Vagina (tissue), 2 donors: ENCODE data around the gene IFT80. TPM values are rescaled to one million over a fixed set of nuclear protein-coding genes. Genes with fewer than 3 reads are reported as not detected.

Experiments
- DNase-seq, 2 donors: peaks; one replicate each; pipeline ENCODE4 v3.0.0-alpha.2; 2017; ENCODE audit errors: extremely low spot score in 2 of 2
- H3K27ac ChIP-seq: fragments of 200-600 bp; sonication (generic); one replicate; pipeline ENCODE4 v1.5.1; 2019
- H3K27me3 ChIP-seq: fragments of 200-600 bp; sonication (generic); one replicate; pipeline ENCODE4 v1.5.1; 2019
- H3K36me3 ChIP-seq, 2 donors: fragments of 200-600 bp; sonication (generic); one replicate each; pipeline ENCODE4 v1.5.1; 2017 to 2019
- H3K4me1 ChIP-seq: fragments of 200-600 bp; sonication (generic); one replicate; pipeline ENCODE4 v1.5.1; 2019
- H3K4me3 ChIP-seq, 2 donors: fragments of 200-600 bp; sonication (generic); 1 replicate in 1 of 2; 2 replicates in 1 of 2; pipeline ENCODE4 v1.5.1; 2016 to 2019
- H3K9me3 ChIP-seq: fragments of 200-600 bp; sonication (generic); one replicate; pipeline ENCODE4 v1.5.1; 2019
- POLR2A ChIP-seq, 2 donors: fragments of 450-650 bp; IDR thresholded peaks; one replicate each; pipeline ENCODE4 v1.6.1; 2017; ENCODE audit warnings: antibody characterized with exemption in 2 of 2, mild to moderate bottlenecking in 2 of 2, moderate library complexity in 2 of 2
- POLR2AphosphoS5 ChIP-seq, 2 donors: sonication (generic); formaldehyde crosslinking; IDR thresholded peaks; one replicate each; pipeline ENCODE4 v1.9.0; 2017; ENCODE audit warnings: antibody characterized with exemption in 2 of 2, mild to moderate bottlenecking in 2 of 2, low read depth in 1 of 2; ENCODE audit not compliant: insufficient read depth in 1 of 2
- intact Hi-C: fragments of 100-400 bp; cut with DNase I; formaldehyde crosslinking; loops from one replicate; pipeline ENCODE4 v1.15.1; 2023
- total RNA-seq: library from RNA; depleted of rRNA; stranded (reverse); fragments of >200 nt; gene quantifications from one replicate; pipeline ENCODE4 v1.2.3, GENCODE V29; 2016
- TF ChIP-seq, protein P1 (sequence below), 3 experiments: fragments of 450-650 bp in 2 of 3; fragments of 200-600 bp in 1 of 3; sonication (generic) in 1 of 3; IDR thresholded peaks; one replicate each; pipeline ENCODE4 v1.5.1; 2017 to 2019; ENCODE audit warnings: antibody characterized with exemption in 3 of 3, mild to moderate bottlenecking in 2 of 3, moderate library complexity in 2 of 3

Gene IFT80
- 8.3 TPM for total RNA-seq

DNA sequence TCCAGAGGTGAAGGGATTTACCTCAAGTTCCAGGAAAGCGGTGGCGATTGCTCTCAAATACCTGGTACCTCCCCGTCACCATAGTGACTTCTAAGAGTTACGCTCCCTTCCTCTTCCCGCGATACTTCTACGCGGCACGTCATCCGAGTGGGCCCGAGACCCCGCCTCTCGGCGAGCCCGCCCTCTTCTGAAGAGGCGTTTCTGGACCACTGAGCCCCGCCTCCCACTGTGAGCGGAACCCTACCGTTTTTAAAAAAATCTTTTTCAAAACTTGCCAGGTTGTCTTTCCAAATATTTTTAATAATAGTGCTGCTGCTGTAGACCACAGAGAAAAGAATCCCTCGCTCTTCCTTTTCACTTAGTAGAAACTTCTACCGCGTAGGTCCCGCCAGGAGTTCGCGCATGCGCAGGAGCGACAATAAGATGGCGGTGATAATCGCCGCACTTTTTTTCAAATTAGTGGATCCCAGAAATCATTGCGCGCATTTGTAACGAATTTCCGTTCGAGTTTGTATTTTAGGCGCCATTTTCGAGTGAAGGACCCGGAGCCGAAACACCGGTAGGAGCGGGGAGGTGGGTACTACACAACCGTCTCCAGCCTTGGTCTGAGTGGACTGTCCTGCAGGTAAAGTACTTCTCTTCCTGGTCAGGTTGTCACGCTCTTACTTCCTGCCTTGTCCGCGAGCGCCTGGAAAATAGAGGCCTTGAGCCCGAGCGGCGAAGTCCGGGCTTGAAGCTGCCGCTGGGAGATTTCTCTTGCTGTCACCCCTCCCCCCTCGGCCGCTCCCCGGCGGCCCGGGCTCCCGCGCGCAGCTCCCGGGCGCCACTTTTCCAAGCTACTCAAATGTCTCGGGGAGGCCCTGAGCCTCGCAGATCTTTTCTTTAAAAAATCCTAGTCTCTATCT lies at the start of gene IFT80, which contains the start of gene SMC4:
TSS of gene IFT80 (minus strand) at position 101 of the 905 bp plus-strand sequence. CDS start 14,625 bp downstream, outside the sequence.
TSS of gene SMC4 (plus strand) at position 526 of the 905 bp plus-strand sequence. CDS start 1,177 bp downstream, outside the sequence.
- H3K9me3 ChIP-seq = no peaks in the 10 kb centered on the region
- peak; percentile 74 to 99 for TF ChIP-seq POLR2AphosphoS5 (IDR thresholded peaks at IDR 0.05; ENCODE audit: insufficient read depth in 1 of 2, low read depth in 1 of 2)
- TF ChIP-seq, protein P1, sequence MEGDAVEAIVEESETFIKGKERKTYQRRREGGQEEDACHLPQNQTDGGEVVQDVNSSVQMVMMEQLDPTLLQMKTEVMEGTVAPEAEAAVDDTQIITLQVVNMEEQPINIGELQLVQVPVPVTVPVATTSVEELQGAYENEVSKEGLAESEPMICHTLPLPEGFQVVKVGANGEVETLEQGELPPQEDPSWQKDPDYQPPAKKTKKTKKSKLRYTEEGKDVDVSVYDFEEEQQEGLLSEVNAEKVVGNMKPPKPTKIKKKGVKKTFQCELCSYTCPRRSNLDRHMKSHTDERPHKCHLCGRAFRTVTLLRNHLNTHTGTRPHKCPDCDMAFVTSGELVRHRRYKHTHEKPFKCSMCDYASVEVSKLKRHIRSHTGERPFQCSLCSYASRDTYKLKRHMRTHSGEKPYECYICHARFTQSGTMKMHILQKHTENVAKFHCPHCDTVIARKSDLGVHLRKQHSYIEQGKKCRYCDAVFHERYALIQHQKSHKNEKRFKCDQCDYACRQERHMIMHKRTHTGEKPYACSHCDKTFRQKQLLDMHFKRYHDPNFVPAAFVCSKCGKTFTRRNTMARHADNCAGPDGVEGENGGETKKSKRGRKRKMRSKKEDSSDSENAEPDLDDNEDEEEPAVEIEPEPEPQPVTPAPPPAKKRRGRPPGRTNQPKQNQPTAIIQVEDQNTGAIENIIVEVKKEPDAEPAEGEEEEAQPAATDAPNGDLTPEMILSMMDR (IDR thresholded peaks at IDR 0.05) = no peak
- TF ChIP-seq POLR2A (IDR thresholded peaks at IDR 0.05) = peak in 1 of 2 donors; percentile 57
- H3K27me3 ChIP-seq = no peaks in the 10 kb centered on the region
- DNase-seq = peak; percentile 96
- peak within 1 kb of the TSS; percentile 97 for H3K27ac ChIP-seq
- intact Hi-C loops = no loop called here
- peaks cover 35% of the 10 kb centered on the region for H3K4me1 ChIP-seq
- H3K4me3 ChIP-seq = peak within 1 kb of the TSS; percentile 78 to 91
- H3K36me3 ChIP-seq = no peaks in the 10 kb centered on the region

DNA sequence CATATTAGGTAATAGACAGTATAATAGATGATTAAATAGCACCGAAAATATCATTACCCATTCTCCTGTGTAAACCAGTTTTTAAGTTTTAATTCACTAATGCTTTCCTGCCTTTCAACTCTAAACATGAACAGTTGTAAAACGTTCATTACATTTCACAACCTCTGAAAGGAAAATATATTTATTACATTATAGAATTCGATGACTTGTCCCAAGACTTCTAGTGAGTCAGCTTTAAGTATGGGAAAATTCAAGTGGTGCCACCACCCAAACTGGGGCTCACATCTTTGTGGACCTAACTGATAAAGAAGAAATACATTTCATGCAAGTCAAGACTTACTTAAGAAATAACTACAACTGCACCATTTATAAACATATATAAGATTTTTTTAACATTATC lies 48.5 kb upstream of the IFT80 start:
- H3K36me3 ChIP-seq = no peaks in the 10 kb centered on the region
- DNase-seq = no peak
- no peaks in the 10 kb centered on the region for H3K27me3 ChIP-seq
- no peak overlapping the region for H3K27ac ChIP-seq
- H3K4me1 ChIP-seq = peaks cover 14% of the 10 kb centered on the region
- intact Hi-C loops = no loop called here
- H3K4me3 ChIP-seq = no peak overlapping the region
- no peaks in the 10 kb centered on the region for H3K9me3 ChIP-seq
- TF ChIP-seq, protein P1 (IDR thresholded peaks at IDR 0.05) = no peak
- TF ChIP-seq POLR2A (IDR thresholded peaks at IDR 0.05) (no peak), POLR2AphosphoS5 (IDR thresholded peaks at IDR 0.05; ENCODE audit: insufficient read depth in 1 of 2, low read depth in 1 of 2) (no peak)

DNA sequence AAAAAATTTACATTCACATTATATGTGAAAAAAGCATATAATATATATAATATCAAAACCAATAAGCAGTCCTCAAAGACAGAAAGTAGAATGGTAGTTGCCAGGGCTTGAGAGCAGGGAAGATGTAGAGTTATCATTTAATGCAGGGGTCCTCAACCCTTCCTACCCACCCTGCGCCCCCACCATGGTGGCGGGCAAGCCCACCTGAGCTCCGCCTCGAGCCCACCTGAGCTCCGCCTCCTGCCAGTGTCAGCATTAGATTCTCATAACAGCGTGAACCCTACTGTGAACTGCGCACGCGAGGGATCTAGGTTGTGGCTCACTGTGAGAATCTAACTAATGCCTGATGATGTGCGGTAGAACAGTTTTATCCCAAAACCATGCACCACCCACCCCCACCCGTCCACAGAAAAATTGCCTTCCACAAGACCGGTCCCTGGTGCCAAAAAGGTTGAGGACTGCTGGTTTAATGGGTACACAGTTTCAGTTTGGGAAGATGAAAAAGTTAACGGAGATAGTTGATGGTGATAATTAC lies 47.6 kb upstream of the IFT80 start:
- H3K9me3 ChIP-seq = no peaks in the 10 kb centered on the region
- intact Hi-C loops = no loop called here
- no peak for DNase-seq

DNA sequence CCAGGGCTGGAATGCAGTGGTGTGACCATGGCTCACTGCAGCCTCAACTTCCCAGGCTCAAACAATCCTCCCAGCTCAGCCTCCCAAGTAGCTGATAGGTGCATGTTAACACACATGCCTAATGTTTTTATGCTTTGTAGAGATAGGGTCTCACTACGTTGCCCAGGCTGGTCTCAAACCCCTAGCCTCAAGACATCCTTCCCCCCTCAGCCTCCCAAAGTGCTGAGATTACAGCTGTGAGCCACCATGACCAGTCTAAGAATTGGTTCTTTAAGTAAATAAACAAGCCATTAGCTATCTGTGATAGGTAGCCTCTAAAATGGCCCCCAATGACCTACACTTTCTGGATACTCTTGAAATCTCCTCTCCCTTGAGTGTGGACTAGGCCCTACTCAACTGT lies 46.8 kb upstream of the IFT80 start:
- no peaks in the 10 kb centered on the region for H3K27me3 ChIP-seq
- no peak for DNase-seq
- H3K36me3 ChIP-seq = no peaks in the 10 kb centered on the region
- peaks cover 14% of the 10 kb centered on the region for H3K4me1 ChIP-seq
- no peak overlapping the region for H3K4me3 ChIP-seq
- intact Hi-C loops = no loop called here
- TF ChIP-seq, protein P1 (IDR thresholded peaks at IDR 0.05) = no peak
- TF ChIP-seq POLR2A (IDR thresholded peaks at IDR 0.05) = no peak
- no peak for TF ChIP-seq POLR2AphosphoS5 (IDR thresholded peaks at IDR 0.05; ENCODE audit: insufficient read depth in 1 of 2, low read depth in 1 of 2)
- no peak overlapping the region for H3K27ac ChIP-seq
- H3K9me3 ChIP-seq = no peaks in the 10 kb centered on the region

More for the DNA sequence above, 47.6 kb upstream of the IFT80 start:
- Histone ChIP-seq H3K27ac (no peak overlapping the region), H3K36me3 (no peaks in the 10 kb centered on the region), H3K4me1 (peaks cover 14% of the 10 kb centered on the region), H3K4me3 (no peak overlapping the region), H3K27me3 (no peaks in the 10 kb centered on the region)
- TF ChIP-seq POLR2AphosphoS5 (IDR thresholded peaks at IDR 0.05; ENCODE audit: insufficient read depth in 1 of 2, low read depth in 1 of 2) = no peak

DNA sequence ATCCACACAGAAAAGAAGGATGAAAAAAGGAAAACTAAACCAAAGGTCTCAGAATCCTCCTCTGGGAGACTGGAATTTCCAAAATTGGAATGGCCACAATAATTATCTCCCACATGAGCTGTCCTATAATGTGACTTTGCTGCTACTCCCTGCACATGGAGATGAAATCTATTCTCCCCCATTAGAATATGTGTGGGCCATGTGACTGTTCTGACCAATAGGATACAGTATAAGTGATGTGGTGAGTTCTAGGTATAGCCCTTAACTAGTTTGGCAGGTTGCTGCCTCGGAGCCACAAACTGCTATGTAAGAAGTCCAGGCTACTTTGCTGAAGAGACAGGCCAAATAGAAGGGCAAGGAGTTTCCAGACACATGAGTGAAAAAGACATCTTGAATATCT lies 45.4 kb upstream of the IFT80 start:
- Histone ChIP-seq H3K4me1 (peaks cover 5% of the 10 kb centered on the region), H3K27me3 (no peaks in the 10 kb centered on the region), H3K27ac (no peak overlapping the region), H3K4me3 (no peak overlapping the region), H3K36me3 (no peaks in the 10 kb centered on the region), H3K9me3 (no peaks in the 10 kb centered on the region)
- no peak for DNase-seq
- intact Hi-C loops = no loop called here
- TF ChIP-seq POLR2A (IDR thresholded peaks at IDR 0.05) (no peak), POLR2AphosphoS5 (IDR thresholded peaks at IDR 0.05; ENCODE audit: insufficient read depth in 1 of 2, low read depth in 1 of 2) (no peak)
- TF ChIP-seq, protein P1 (IDR thresholded peaks at IDR 0.05) = no peak
